GM21786 (cell line): ENCODE data around the gene SLC15A4.

Source experiments
- ATAC-seq: cut with Tn5 transposase; IDR thresholded peaks from one replicate; pipeline ENCODE4 v1.9.1; 2021; ENCODE audit not compliant: unreplicated experiment

SLC15A4 gene

GRCh38 chr12:128755566-128755965 is 68.2 kb downstream of the SLC15A4 start:
- ATAC-seq, result no peak

GRCh38 chr12:128754275-128754674 is 69.5 kb downstream of the SLC15A4 start:
- no peak for ATAC-seq

GRCh38 chr12:128753438-128753837 is 70.3 kb downstream of the SLC15A4 start:
- ATAC-seq, result no peak

- ATAC-seq, result no peak
Measured at GRCh38 chr12:128752386-128752785, 71.4 kb downstream of the SLC15A4 start.

GRCh38 chr12:128747441-128747840 is 76.3 kb downstream of the SLC15A4 start:
- no peak for ATAC-seq

GRCh38 chr12:128745772-128746689 is 77.7 kb downstream of the SLC15A4 start:
- ATAC-seq, result no peak

- no peak for ATAC-seq
Measured at GRCh38 chr12:128743916-128744315, 79.8 kb downstream of the SLC15A4 start.
